SK-N-SH (cell line): Measurements from ENCODE around the gene DAP. TPM values are rescaled to one million over a fixed set of nuclear protein-coding genes. Genes with fewer than 3 reads are reported as not detected.

Experiments used
- CTCF ChIA-PET: fragments of 300-600, 350-600 bp; formaldehyde crosslinking; extraction: SDS; loops from one replicate; lab custom pipeline; 2021; lab: Yijun Ruan, JAX
- POLR2A ChIA-PET: fragments of 350-600 bp; sonication (Branson Sonifier 250); formaldehyde crosslinking; extraction: SDS; loops from one replicate; lab custom pipeline; 2020; ENCODE audit warnings: antibody characterized with exemption, inconsistent platforms; lab: Yijun Ruan, JAX
- DNase-seq: peaks from one replicate; pipeline ENCODE4 v3.0.0; 2012
- H2AFZ ChIP-seq: fragments of 200-600 bp; sonication (generic); 2 replicates; pipeline ENCODE4 v1.8.1; 2016; ENCODE audit warnings: antibody characterized with exemption, mild to moderate bottlenecking, low read depth
- H3F3A ChIP-seq: fragments of 200-600 bp; sonication (generic); replicated peaks from 2 replicates; pipeline ENCODE3; 2016; ENCODE audit warnings: antibody characterized with exemption, mild to moderate bottlenecking; ENCODE audit not compliant: insufficient read depth
- H3K27ac ChIP-seq, 2 experiments: fragments of 200-500 bp in 1 of 2; fragments of 200-600 bp in 1 of 2; sonication (Bioruptor generic) in 1 of 2; sonication (generic), shearing (Covaris generic) in 1 of 2; 2 replicates each; pipeline versions ENCODE4 v1.5.1 to v1.6.1; 2014 to 2016; ENCODE audit warnings: low read depth in 2 of 2, inconsistent platforms in 1 of 2, low read length in 1 of 2, mild to moderate bottlenecking in 1 of 2, mixed read lengths in 1 of 2
- H3K27me3 ChIP-seq: fragments of 200-600 bp; sonication (generic), shearing (Covaris generic); 2 replicates; pipeline ENCODE4 v1.6.1; 2016; ENCODE audit warnings: mixed run types; ENCODE audit not compliant: insufficient read depth
- H3K36me3 ChIP-seq, 2 experiments: fragments of 200-500 bp in 1 of 2; fragments of 200-600 bp in 1 of 2; sonication (Bioruptor generic) in 1 of 2; sonication (generic) in 1 of 2; replicated peaks in 1 of 2; 2 replicates each; pipeline versions ENCODE3 to v1.5.1; 2014 to 2016; ENCODE audit warnings: low read length in 1 of 2, mild to moderate bottlenecking in 1 of 2; ENCODE audit not compliant: insufficient read depth in 2 of 2, control insufficient read depth in 1 of 2
- H3K4me1 ChIP-seq, 2 experiments: fragments of 200-500 bp in 1 of 2; fragments of 200-600 bp in 1 of 2; sonication (Bioruptor generic) in 1 of 2; sonication (generic), shearing (Covaris generic) in 1 of 2; 2 replicates each; pipeline versions ENCODE4 v1.5.1 to v1.6.1; 2014 to 2016; ENCODE audit warnings: low read depth in 1 of 2, low read length in 1 of 2, mixed run types in 1 of 2; ENCODE audit not compliant: insufficient read depth in 2 of 2, control insufficient read depth in 1 of 2
- H3K4me2 ChIP-seq: fragments of 200-600 bp; sonication (generic), shearing (Covaris generic); 2 replicates; pipeline ENCODE4 v1.6.1; 2017; ENCODE audit warnings: mixed run types
- H3K4me3 ChIP-seq, 2 experiments: fragments of 200-500 bp in 1 of 2; fragments of 200-600 bp in 1 of 2; sonication (Bioruptor generic) in 1 of 2; sonication (generic), shearing (Covaris generic) in 1 of 2; 2 replicates each; pipeline versions ENCODE4 v1.5.1 to v1.8.1; 2014 to 2016; ENCODE audit warnings: low read depth in 2 of 2, inconsistent platforms in 1 of 2, low read length in 1 of 2, mild to moderate bottlenecking in 1 of 2, mixed read lengths in 1 of 2, moderate library complexity in 1 of 2
- H3K79me2 ChIP-seq: fragments of 200-600 bp; sonication (generic); 2 replicates; pipeline ENCODE4 v1.8.1; 2017; ENCODE audit warnings: mild to moderate bottlenecking; ENCODE audit not compliant: insufficient read depth
- H3K9ac ChIP-seq: fragments of 200-600 bp; sonication (generic); 2 replicates; pipeline ENCODE4 v1.6.1; 2017; ENCODE audit warnings: mixed run types
- H3K9me2 ChIP-seq: fragments of 200-600 bp; sonication (generic); 2 replicates; pipeline ENCODE4 v1.6.1; 2017; ENCODE audit warnings: mixed run types
- H3K9me3 ChIP-seq: fragments of 200-600 bp; sonication (generic); 2 replicates; pipeline ENCODE4 v1.6.1; 2017; ENCODE audit warnings: mixed run types, mild to moderate bottlenecking, moderate library complexity
- H4K20me1 ChIP-seq: fragments of 200-600 bp; sonication (generic); 2 replicates; pipeline ENCODE4 v1.6.1; 2017; ENCODE audit warnings: mild to moderate bottlenecking, mixed run types; ENCODE audit not compliant: insufficient read depth
- CHD2 ChIP-seq: fragments of 150-350 bp; IDR thresholded peaks from 2 replicates; pipeline ENCODE4 v1.6.1; 2018; ENCODE audit warnings: low read length; ENCODE audit not compliant: partially characterized antibody
- ELF1 ChIP-seq: IDR thresholded peaks from 2 replicates; pipeline ENCODE4 v1.4.0; 2012
- EP300 ChIP-seq, 2 experiments: IDR thresholded peaks; 2 replicates each; pipeline versions ENCODE4 v1.4.0 to v1.6.1; 2012; ENCODE audit warnings: borderline replicate concordance in 1 of 2, low read depth in 1 of 2, low read length in 1 of 2
- FOXM1 ChIP-seq: IDR thresholded peaks from 2 replicates; pipeline ENCODE4 v1.4.0; 2012; ENCODE audit warnings: low read depth, mild to moderate bottlenecking
- GABPA ChIP-seq: IDR thresholded peaks from 2 replicates; pipeline ENCODE4 v1.4.0; 2012; ENCODE audit warnings: low read depth, mild to moderate bottlenecking
- JUND ChIP-seq: IDR thresholded peaks from 2 replicates; pipeline ENCODE4 v1.4.0; 2012
- MXI1 ChIP-seq: IDR thresholded peaks from 2 replicates; pipeline ENCODE4 v1.6.1; 2012; ENCODE audit warnings: mild to moderate bottlenecking, low read depth, low read length, improper control_type of control experiment
- NFIC ChIP-seq: IDR thresholded peaks from 2 replicates; pipeline ENCODE4 v1.4.0; 2012; ENCODE audit warnings: borderline replicate concordance
- NRF1 ChIP-seq: IDR thresholded peaks from 2 replicates; pipeline ENCODE4 v1.6.1; 2012; ENCODE audit warnings: low read depth, mild to moderate bottlenecking, low read length
- POLR2AphosphoS5 ChIP-seq: IDR thresholded peaks from 2 replicates; pipeline ENCODE4 v1.6.1; 2012; ENCODE audit warnings: low read depth, low read length
- RCOR1 ChIP-seq: fragments of 150-350 bp; IDR thresholded peaks from 2 replicates; pipeline ENCODE4 v1.6.1; 2017; ENCODE audit warnings: antibody characterized with exemption, low read length
- RXRA ChIP-seq: IDR thresholded peaks from 2 replicates; pipeline ENCODE4 v1.4.0; 2012; ENCODE audit warnings: low read depth, mild to moderate bottlenecking, borderline replicate concordance
- SIN3A ChIP-seq: IDR thresholded peaks from 2 replicates; pipeline ENCODE4 v1.6.1; 2012; ENCODE audit warnings: low read depth, mild to moderate bottlenecking, low read length, moderate library complexity, borderline replicate concordance
- SMC3 ChIP-seq: IDR thresholded peaks from 2 replicates; pipeline ENCODE4 v1.6.1; 2012; ENCODE audit warnings: low read depth, low read length, improper control_type of control experiment
- TAF1 ChIP-seq: IDR thresholded peaks from 2 replicates; pipeline ENCODE4 v1.6.1; 2012; ENCODE audit warnings: low read depth, mild to moderate bottlenecking, low read length, moderate library complexity, borderline replicate concordance
- TEAD4 ChIP-seq: IDR thresholded peaks from 2 replicates; pipeline ENCODE4 v1.4.0; 2012; ENCODE audit warnings: mild to moderate bottlenecking, borderline replicate concordance; ENCODE audit not compliant: insufficient read depth
- WGBS: methylation state at CpG from one replicate; pipeline ENCODE4 v1.1.6; 2017; ENCODE audit warnings: low lambda C conversion rate; 5-methylcytosine and 5-hydroxymethylcytosine counted together
- polyA plus RNA-seq, 3 experiments: library from polyadenylated mRNA; depleted of rRNA; stranded (reverse); fragments of >200 nt; gene quantifications; 2 replicates each; pipeline ENCODE4 v1.2.3, GENCODE V29; 2012
- TF ChIP-seq, protein P1 (sequence below): IDR thresholded peaks from 2 replicates; pipeline ENCODE4 v1.6.1; 2012; ENCODE audit warnings: mild to moderate bottlenecking, low read depth, low read length, moderate library complexity
- TF ChIP-seq, protein P2 (sequence below): fragments of 200-600 bp; sonication (generic); IDR thresholded peaks from 2 replicates; pipeline ENCODE4 v1.6.1; 2017; ENCODE audit warnings: antibody characterized with exemption, mild to moderate bottlenecking, moderate library complexity

The DAP gene
- polyA plus RNA-seq, 1 of the 3 experiments (the other 2 are of a cell fraction) = 78.2 TPM

DNA sequence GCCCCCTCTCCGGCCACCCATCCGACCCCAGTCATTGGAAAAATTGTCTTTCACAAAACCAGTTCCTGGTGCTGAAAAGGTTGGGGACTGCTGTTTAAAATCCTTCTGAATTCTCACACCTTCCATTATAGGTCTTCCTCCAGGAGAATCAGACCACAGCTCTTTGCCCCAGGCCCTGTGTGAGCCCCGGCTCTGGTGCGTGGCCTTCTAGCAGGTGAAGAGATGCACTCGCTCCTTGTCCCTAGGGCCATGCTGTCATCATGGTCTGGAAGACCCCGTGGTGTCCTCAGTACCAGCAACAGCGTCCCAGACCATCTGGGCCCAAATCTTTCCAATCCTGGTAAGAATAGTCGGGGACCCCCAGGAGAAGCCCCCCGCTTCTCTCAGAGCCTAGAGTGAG lies 95.2 kb downstream of the DAP start:
- no peak overlapping the region for H3K4me3 ChIP-seq
- peaks cover 7 to 51% of the 10 kb centered on the region in 2 experiments; a peak in 3 of 4 replicates for H3K4me1 ChIP-seq
- H4K20me1 ChIP-seq = no peaks in the 10 kb centered on the region
- no peaks in the 10 kb centered on the region for H3K9me2 ChIP-seq
- DNase-seq = no peak
- no peak overlapping the region for H3K4me2 ChIP-seq
- ChIA-PET CTCF (interaction anchor here (1.1 kb wide), 1 partner anchor 213 kb away, joined by 4 read pairs; no protein-coding TSS in a partner anchor), POLR2A (no interaction called here)
- H3K27me3 ChIP-seq = no peaks in the 10 kb centered on the region
- H3K36me3 ChIP-seq = no peaks in the 10 kb centered on the region
- H3K9me3 ChIP-seq = no peaks in the 10 kb centered on the region
- no peaks in the 10 kb centered on the region for H3K79me2 ChIP-seq
- no peak overlapping the region for H3K9ac ChIP-seq
- TF ChIP-seq, protein P1, sequence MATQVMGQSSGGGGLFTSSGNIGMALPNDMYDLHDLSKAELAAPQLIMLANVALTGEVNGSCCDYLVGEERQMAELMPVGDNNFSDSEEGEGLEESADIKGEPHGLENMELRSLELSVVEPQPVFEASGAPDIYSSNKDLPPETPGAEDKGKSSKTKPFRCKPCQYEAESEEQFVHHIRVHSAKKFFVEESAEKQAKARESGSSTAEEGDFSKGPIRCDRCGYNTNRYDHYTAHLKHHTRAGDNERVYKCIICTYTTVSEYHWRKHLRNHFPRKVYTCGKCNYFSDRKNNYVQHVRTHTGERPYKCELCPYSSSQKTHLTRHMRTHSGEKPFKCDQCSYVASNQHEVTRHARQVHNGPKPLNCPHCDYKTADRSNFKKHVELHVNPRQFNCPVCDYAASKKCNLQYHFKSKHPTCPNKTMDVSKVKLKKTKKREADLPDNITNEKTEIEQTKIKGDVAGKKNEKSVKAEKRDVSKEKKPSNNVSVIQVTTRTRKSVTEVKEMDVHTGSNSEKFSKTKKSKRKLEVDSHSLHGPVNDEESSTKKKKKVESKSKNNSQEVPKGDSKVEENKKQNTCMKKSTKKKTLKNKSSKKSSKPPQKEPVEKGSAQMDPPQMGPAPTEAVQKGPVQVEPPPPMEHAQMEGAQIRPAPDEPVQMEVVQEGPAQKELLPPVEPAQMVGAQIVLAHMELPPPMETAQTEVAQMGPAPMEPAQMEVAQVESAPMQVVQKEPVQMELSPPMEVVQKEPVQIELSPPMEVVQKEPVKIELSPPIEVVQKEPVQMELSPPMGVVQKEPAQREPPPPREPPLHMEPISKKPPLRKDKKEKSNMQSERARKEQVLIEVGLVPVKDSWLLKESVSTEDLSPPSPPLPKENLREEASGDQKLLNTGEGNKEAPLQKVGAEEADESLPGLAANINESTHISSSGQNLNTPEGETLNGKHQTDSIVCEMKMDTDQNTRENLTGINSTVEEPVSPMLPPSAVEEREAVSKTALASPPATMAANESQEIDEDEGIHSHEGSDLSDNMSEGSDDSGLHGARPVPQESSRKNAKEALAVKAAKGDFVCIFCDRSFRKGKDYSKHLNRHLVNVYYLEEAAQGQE = no peak
- TF ChIP-seq NFIC (no peak), CHD2 (no peak), SMC3 (no peak), GABPA (no peak), FOXM1 (no peak), JUND (no peak), SIN3A (no peak), TEAD4 (no peak), ELF1 (no peak), NRF1 (no peak), EP300 (IDR thresholded peaks at IDR 0.05; ENCODE audit: borderline replicate concordance in 1 of 2, low read depth in 1 of 2, low read length in 1 of 2) (no peak), RCOR1 (no peak), MXI1 (no peak), POLR2AphosphoS5 (no peak), RXRA (no peak), TAF1 (no peak)
- TF ChIP-seq, protein P2, sequence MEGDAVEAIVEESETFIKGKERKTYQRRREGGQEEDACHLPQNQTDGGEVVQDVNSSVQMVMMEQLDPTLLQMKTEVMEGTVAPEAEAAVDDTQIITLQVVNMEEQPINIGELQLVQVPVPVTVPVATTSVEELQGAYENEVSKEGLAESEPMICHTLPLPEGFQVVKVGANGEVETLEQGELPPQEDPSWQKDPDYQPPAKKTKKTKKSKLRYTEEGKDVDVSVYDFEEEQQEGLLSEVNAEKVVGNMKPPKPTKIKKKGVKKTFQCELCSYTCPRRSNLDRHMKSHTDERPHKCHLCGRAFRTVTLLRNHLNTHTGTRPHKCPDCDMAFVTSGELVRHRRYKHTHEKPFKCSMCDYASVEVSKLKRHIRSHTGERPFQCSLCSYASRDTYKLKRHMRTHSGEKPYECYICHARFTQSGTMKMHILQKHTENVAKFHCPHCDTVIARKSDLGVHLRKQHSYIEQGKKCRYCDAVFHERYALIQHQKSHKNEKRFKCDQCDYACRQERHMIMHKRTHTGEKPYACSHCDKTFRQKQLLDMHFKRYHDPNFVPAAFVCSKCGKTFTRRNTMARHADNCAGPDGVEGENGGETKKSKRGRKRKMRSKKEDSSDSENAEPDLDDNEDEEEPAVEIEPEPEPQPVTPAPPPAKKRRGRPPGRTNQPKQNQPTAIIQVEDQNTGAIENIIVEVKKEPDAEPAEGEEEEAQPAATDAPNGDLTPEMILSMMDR = no peak
- H3F3A ChIP-seq = no peaks in the 10 kb centered on the region
- whole genome bisulfite sequencing = 95% methylated on average over 4 of the region's 9 CpGs
- no peak overlapping the region; a peak in 1 of 4 replicates for H3K27ac ChIP-seq
- no peak overlapping the region for H2AFZ ChIP-seq
